HepG2 (cell line): ENCODE results near the gene PLCL2. TPM values are rescaled to one million over a fixed set of nuclear protein-coding genes. Genes with fewer than 3 reads are reported as not detected.

Experiments
- ATAC-seq: fragments of 200-7000 bp; cut with Tn5 transposase; 3 replicates; pipeline ENCODE4 v1.9.1; 2020; ENCODE audit warnings: mild to moderate bottlenecking, moderate library complexity
- BruUV-seq: library from RNA; stranded (reverse); fragments of 400-500 nt; replicated peaks from 2 replicates; lab custom pipeline; 2021; lab: Mats Ljungman, UMichigan
- CTCF ChIA-PET: fragments of 300-600 bp; formaldehyde crosslinking; extraction: SDS; loops from one replicate; lab custom pipeline; 2021; ENCODE audit warnings: low total read pairs, inconsistent platforms, low intra/inter-chr PET ratio; lab: Yijun Ruan, JAX
- POLR2A ChIA-PET: fragments of 350-600 bp; sonication (Branson Sonifier 250); formaldehyde crosslinking; loops from one replicate; lab custom pipeline; 2020; ENCODE audit warnings: antibody characterized with exemption, inconsistent platforms; lab: Yijun Ruan, JAX
- DNase-seq: peaks from one replicate; pipeline ENCODE4 v3.0.0-alpha.2; 2015; ENCODE audit warnings: low spot score
- FAIRE-seq: peaks from 3 replicates; lab custom pipeline; 2011; peaks lifted over from hg19 to GRCh38; lab: Jason Lieb, UNC
- H2AFZ ChIP-seq: one replicate; pipeline ENCODE4 v1.6.1; 2011; ENCODE audit warnings: low read length, inconsistent platforms
- H3K27ac ChIP-seq: fragments of 300-600 bp; 3 replicates; pipeline ENCODE4 v1.8.0; 2011; ENCODE audit warnings: mixed run types, mild to moderate bottlenecking, mixed read lengths, low read length, inconsistent platforms; ENCODE audit not compliant: insufficient read depth; ENCODE audit errors: extremely low read length
- H3K27me3 ChIP-seq, 2 experiments: fragments of 200-600 bp in 1 of 2; 2 replicates in 1 of 2; 3 replicates in 1 of 2; pipeline versions ENCODE4 v1.6.0 to v1.8.0; 2011; ENCODE audit warnings: low read length in 2 of 2, mild to moderate bottlenecking in 2 of 2, moderate library complexity in 2 of 2, inconsistent platforms in 1 of 2; ENCODE audit not compliant: insufficient read depth in 2 of 2, control insufficient read depth in 1 of 2
- H3K36me3 ChIP-seq, 2 experiments: fragments of 200-600 bp in 1 of 2; replicated peaks in 1 of 2; 2 replicates in 1 of 2; 3 replicates in 1 of 2; pipeline versions ENCODE4 v1.5.1 to v1.8.0; 2011; ENCODE audit warnings: low read length in 2 of 2, inconsistent platforms in 1 of 2; ENCODE audit not compliant: insufficient read depth in 2 of 2, control insufficient read depth in 1 of 2
- H3K4me1 ChIP-seq: 2 replicates; pipeline ENCODE4 v1.5.1; 2012; ENCODE audit warnings: low read length, inconsistent platforms; ENCODE audit not compliant: insufficient read depth
- H3K4me2 ChIP-seq: 2 replicates; pipeline ENCODE4 v1.6.0; 2011; ENCODE audit warnings: low read depth, low read length, inconsistent platforms
- H3K4me3 ChIP-seq, 3 experiments: fragments of 200-600 bp in 1 of 3; sonication (generic), shearing (Covaris generic) in 1 of 3; replicated peaks in 1 of 3; 2 replicates each; pipeline ENCODE4 v1.5.1; 2011 to 2016; ENCODE audit warnings: low read length in 3 of 3, inconsistent platforms in 2 of 3, low read depth in 2 of 3, mild to moderate bottlenecking in 2 of 3, control low read depth in 1 of 3, mixed read lengths in 1 of 3; ENCODE audit not compliant: insufficient read depth in 1 of 3
- H3K79me2 ChIP-seq: one replicate; pipeline ENCODE4 v1.6.1; 2011; ENCODE audit warnings: low read length, inconsistent platforms; ENCODE audit not compliant: insufficient read depth
- H3K9ac ChIP-seq: 2 replicates; pipeline ENCODE4 v1.6.0; 2011; ENCODE audit warnings: mild to moderate bottlenecking, low read depth, low read length, inconsistent platforms; ENCODE audit not compliant: insufficient read depth
- H3K9me3 ChIP-seq: 2 replicates; pipeline ENCODE4 v1.5.1; 2012; ENCODE audit warnings: mild to moderate bottlenecking, low read length
- H4K20me1 ChIP-seq: 2 replicates; pipeline ENCODE4 v1.6.0; 2011; ENCODE audit warnings: inconsistent platforms, mild to moderate bottlenecking, low read length, moderate library complexity; ENCODE audit not compliant: insufficient read depth
- SRF ChIP-seq: IDR thresholded peaks from 2 replicates; pipeline ENCODE4 v1.6.1; 2011; ENCODE audit warnings: mild to moderate bottlenecking, low read depth, low read length, moderate library complexity
- WGBS: methylation state at CpG from one replicate; pipeline ENCODE4 v1.1.6; 2017; ENCODE audit warnings: low lambda C conversion rate; 5-methylcytosine and 5-hydroxymethylcytosine counted together
- in situ Hi-C: cut with HindIII; loops from 2 replicates; pipeline ENCODE4 v1.10.0; 2017; ENCODE audit warnings: low pct_unique_long_range_greater_than_20kb; ENCODE audit not compliant: extremely low pct_ligation_motif_present
- intact Hi-C: fragments of 100-400 bp; cut with micrococcal nuclease; formaldehyde crosslinking; loops from one replicate; pipeline ENCODE4 v1.10.0; 2022; ENCODE audit not compliant: unreplicated experiment
- polyA plus RNA-seq, 8 experiments: library from polyadenylated mRNA; depleted of rRNA in 3 of 8; stranded (reverse) in 7 of 8; unstranded in 1 of 8; fragments of >200 nt; fragmentation: Illumina TruSeq in 4 of 8; extraction: Trizol in 4 of 8; gene quantifications; 2 replicates each; pipeline versions ENCODE4 v1.2.1 to v1.2.3, GENCODE V29; 2011 to 2016; ENCODE audit warnings: low read depth in 4 of 8, missing spikeins in 1 of 8, mixed read lengths in 1 of 8; ENCODE audit not compliant: insufficient read depth in 1 of 8
- total RNA-seq, 5 experiments: library from RNA; depleted of rRNA; stranded (reverse); fragments of >200 nt; fragmentation: Illumina TruSeq; extraction: Trizol; gene quantifications; 2 replicates each; pipeline ENCODE4 v1.2.3, GENCODE V29; 2016; ENCODE audit warnings: low read depth in 1 of 5
- TF ChIP-seq, protein P1 (sequence below): sonication (generic); formaldehyde crosslinking; IDR thresholded peaks from 2 replicates; pipeline ENCODE4 v1.4.0; 2020; ENCODE audit warnings: mild to moderate bottlenecking, missing genetic modification reagents, borderline replicate concordance
- TF ChIP-seq, protein P2 (sequence below): sonication (generic); formaldehyde crosslinking; IDR thresholded peaks from 2 replicates; pipeline ENCODE4 v1.4.0; 2020; ENCODE audit warnings: missing genetic modification reagents
- TF ChIP-seq, protein P3 (sequence below): sonication (generic); formaldehyde crosslinking; IDR thresholded peaks from 2 replicates; pipeline ENCODE4 v1.9.0; 2022; ENCODE audit warnings: low read depth, missing genetic modification reagents
- TF ChIP-seq, protein P4 (sequence below): IDR thresholded peaks from 2 replicates; pipeline ENCODE4 v1.6.1; 2016; ENCODE audit warnings: mild to moderate bottlenecking, missing biosample characterization, missing genetic modification reagents
- TF ChIP-seq, protein P5 (sequence below): sonication (generic); formaldehyde crosslinking; IDR thresholded peaks from 2 replicates; pipeline ENCODE4 v1.5.1; 2020; ENCODE audit warnings: missing genetic modification reagents, mild to moderate bottlenecking, borderline replicate concordance

PLCL2 gene
- total and polyA plus RNA-seq, 2 of the 13 experiments (the other 11 are each of a cell fraction or from before 2014, with no cell fraction given): not detected

DNA sequence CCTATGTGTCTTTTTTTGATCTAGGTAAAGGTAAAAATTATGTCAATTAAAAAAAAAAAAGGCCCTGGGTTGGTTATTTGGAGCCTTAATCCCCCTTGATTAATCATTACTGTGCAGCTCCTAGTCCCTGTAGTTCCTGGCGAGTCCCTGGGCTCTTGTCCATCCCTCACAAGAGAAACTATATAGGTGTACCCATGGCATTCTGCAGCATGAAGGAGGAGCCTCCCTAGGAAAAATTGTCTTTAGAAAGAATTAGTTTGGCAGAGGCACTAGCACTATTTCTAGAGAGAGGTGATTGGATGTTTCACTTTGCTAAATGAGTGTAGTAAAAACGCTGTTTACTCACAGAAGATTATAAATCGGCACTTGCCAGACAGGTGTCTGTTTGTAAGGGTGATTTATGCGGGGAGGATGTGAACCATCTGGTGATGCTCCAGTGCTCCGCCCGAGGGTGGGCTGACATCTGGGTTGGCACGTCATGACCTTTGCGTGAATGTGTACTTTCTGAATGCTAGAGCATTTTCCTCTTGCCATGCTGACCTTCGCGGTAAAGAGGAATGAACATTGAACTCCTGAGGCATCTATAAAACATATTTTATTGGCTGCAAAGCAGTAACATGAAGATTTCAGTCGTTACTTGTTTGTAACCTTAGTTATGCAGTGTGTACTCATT is 12.6 kb downstream of the PLCL2 start:
- TF ChIP-seq, protein P1, sequence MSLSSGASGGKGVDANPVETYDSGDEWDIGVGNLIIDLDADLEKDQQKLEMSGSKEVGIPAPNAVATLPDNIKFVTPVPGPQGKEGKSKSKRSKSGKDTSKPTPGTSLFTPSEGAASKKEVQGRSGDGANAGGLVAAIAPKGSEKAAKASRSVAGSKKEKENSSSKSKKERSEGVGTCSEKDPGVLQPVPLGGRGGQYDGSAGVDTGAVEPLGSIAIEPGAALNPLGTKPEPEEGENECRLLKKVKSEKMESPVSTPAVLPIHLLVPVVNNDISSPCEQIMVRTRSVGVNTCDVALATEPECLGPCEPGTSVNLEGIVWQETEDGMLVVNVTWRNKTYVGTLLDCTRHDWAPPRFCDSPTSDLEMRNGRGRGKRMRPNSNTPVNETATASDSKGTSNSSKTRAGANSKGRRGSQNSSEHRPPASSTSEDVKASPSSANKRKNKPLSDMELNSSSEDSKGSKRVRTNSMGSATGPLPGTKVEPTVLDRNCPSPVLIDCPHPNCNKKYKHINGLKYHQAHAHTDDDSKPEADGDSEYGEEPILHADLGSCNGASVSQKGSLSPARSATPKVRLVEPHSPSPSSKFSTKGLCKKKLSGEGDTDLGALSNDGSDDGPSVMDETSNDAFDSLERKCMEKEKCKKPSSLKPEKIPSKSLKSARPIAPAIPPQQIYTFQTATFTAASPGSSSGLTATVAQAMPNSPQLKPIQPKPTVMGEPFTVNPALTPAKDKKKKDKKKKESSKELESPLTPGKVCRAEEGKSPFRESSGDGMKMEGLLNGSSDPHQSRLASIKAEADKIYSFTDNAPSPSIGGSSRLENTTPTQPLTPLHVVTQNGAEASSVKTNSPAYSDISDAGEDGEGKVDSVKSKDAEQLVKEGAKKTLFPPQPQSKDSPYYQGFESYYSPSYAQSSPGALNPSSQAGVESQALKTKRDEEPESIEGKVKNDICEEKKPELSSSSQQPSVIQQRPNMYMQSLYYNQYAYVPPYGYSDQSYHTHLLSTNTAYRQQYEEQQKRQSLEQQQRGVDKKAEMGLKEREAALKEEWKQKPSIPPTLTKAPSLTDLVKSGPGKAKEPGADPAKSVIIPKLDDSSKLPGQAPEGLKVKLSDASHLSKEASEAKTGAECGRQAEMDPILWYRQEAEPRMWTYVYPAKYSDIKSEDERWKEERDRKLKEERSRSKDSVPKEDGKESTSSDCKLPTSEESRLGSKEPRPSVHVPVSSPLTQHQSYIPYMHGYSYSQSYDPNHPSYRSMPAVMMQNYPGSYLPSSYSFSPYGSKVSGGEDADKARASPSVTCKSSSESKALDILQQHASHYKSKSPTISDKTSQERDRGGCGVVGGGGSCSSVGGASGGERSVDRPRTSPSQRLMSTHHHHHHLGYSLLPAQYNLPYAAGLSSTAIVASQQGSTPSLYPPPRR (CRISPR knock-in tag): no peak
- TF ChIP-seq, protein P2, sequence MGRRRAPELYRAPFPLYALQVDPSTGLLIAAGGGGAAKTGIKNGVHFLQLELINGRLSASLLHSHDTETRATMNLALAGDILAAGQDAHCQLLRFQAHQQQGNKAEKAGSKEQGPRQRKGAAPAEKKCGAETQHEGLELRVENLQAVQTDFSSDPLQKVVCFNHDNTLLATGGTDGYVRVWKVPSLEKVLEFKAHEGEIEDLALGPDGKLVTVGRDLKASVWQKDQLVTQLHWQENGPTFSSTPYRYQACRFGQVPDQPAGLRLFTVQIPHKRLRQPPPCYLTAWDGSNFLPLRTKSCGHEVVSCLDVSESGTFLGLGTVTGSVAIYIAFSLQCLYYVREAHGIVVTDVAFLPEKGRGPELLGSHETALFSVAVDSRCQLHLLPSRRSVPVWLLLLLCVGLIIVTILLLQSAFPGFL (CRISPR knock-in tag): no peak
- TF ChIP-seq, protein P3, sequence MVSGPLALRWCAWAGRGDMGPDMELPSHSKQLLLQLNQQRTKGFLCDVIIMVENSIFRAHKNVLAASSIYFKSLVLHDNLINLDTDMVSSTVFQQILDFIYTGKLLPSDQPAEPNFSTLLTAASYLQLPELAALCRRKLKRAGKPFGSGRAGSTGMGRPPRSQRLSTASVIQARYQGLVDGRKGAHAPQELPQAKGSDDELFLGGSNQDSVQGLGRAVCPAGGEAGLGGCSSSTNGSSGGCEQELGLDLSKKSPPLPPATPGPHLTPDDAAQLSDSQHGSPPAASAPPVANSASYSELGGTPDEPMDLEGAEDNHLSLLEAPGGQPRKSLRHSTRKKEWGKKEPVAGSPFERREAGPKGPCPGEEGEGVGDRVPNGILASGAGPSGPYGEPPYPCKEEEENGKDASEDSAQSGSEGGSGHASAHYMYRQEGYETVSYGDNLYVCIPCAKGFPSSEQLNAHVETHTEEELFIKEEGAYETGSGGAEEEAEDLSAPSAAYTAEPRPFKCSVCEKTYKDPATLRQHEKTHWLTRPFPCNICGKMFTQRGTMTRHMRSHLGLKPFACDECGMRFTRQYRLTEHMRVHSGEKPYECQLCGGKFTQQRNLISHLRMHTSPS (CRISPR knock-in tag): no peak
- no peak for TF ChIP-seq SRF
- TF ChIP-seq, protein P4, sequence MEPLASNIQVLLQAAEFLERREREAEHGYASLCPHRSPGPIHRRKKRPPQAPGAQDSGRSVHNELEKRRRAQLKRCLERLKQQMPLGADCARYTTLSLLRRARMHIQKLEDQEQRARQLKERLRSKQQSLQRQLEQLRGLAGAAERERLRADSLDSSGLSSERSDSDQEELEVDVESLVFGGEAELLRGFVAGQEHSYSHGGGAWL (CRISPR knock-in tag): no peak
- TF ChIP-seq, protein P5, sequence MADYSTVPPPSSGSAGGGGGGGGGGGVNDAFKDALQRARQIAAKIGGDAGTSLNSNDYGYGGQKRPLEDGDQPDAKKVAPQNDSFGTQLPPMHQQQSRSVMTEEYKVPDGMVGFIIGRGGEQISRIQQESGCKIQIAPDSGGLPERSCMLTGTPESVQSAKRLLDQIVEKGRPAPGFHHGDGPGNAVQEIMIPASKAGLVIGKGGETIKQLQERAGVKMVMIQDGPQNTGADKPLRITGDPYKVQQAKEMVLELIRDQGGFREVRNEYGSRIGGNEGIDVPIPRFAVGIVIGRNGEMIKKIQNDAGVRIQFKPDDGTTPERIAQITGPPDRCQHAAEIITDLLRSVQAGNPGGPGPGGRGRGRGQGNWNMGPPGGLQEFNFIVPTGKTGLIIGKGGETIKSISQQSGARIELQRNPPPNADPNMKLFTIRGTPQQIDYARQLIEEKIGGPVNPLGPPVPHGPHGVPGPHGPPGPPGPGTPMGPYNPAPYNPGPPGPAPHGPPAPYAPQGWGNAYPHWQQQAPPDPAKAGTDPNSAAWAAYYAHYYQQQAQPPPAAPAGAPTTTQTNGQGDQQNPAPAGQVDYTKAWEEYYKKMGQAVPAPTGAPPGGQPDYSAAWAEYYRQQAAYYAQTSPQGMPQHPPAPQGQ (CRISPR knock-in tag): no peak
- intact Hi-C loops (no loop called here), in situ Hi-C loops (no loop called here)
- Histone ChIP-seq H3K27ac (no peak overlapping the region), H3K4me2 (no peak overlapping the region), H3K9me3 (no peaks in the 10 kb centered on the region), H3K27me3 (peaks cover 0 to 10% of the 10 kb centered on the region in 2 experiments; a peak in 2 of 5 replicates), H4K20me1 (no peaks in the 10 kb centered on the region), H3K79me2 (no peaks in the 10 kb centered on the region), H3K4me3 (no peak overlapping the region), H3K4me1 (no peaks in the 10 kb centered on the region), H3K9ac (no peak overlapping the region), H2AFZ (no peak overlapping the region), H3K36me3 (no peaks in the 10 kb centered on the region)
- ChIA-PET CTCF (no interaction called here), POLR2A (no interaction called here)
- DNase-seq: no peak
- no TSS peak for BruUV-seq
- no peak for ATAC-seq
- WGBS: 8% methylated on average over 11 of the region's 11 CpGs
- FAIRE-seq: no peak
